HG02763 (cell line): ENCODE results near the gene YAF2.
A peak's percentile ranks its signal among the peaks of the same experiment; 100 is the strongest.
"Not testable (repeated sequence)": the region's sequence is repeated elsewhere in the genome, so short reads cannot be mapped to it uniquely, and the experiment has no call there.

ENCODE experiments used
- ATAC-seq: cut with Tn5 transposase; IDR thresholded peaks from one replicate; pipeline ENCODE4 v1.9.1; 2021; ENCODE audit warnings: mild to moderate bottlenecking, moderate library complexity; ENCODE audit not compliant: unreplicated experiment

Gene YAF2

GRCh38 chr12:42255221-42255865 lies 17.3 kb upstream of the YAF2 start:
- no peak for ATAC-seq

DNA sequence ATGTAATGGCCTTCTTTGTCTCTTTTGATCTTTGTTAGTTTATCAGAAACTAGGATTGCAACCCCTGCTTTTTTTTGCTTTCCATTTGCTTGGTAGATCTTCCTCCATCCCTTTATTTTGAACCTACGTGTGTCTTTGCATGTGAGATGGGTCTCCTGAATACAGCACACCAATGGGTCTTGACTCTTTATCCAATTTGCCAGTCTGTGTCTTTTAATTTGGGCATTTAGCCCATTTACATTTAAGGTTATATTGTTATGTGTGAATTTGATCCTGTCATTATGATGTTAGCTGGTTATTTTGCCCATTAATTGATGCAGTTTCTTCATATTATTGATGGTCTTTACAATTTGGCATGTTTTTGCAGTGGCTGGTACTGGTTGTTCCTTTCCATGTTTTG lies 14.6 kb upstream of the YAF2 start:
- not testable (repeated sequence) for ATAC-seq

DNA sequence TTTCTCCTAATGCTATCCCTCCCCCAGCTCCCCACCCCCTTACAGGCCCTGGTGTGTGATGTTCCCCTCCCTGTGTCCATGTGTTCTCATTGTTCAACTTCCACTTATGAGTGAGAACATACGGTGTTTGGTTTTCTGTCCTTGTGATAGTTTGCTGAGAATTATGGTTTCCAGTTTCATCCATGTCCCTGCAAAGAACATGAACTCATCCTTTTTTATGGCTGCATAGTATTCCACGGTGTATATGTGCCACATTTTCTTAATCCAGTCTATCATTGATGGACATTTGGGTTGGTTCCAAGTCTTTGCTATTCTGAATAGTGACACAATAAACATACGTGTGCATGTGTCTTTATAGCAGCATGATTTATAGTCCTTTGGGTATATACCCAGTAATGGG lies 11.0 kb upstream of the YAF2 start:
- ATAC-seq = not testable (repeated sequence)

DNA sequence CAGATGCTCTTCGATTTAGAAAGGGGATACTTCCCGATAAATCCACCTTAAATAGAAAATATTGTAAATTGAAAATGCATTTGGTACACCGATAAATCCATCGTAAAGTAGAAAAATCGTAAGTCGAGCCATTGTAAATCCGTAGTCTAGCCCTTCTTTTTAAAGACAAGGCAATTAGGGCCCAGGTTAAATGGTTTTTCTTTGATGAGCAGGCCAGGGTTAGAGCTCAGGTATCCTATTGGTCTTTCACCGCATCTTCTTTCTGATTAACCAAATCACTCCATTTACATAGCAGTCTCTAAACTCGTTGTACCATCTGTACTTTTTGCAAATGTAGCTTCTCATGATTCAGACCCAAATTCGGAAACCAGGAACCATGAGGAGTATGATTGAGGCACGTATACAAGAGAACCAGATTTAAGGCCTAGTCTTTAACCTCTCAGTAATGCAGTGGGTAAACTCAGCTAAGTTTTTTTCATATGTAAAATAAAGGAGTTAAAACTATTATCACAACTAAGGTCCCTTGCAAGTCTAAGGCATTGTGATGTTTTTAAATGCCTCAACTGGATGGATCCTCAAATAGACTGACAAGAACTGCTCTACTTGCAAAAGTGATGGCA lies 2.2 kb upstream of the YAF2 start:
- no peak for ATAC-seq

DNA sequence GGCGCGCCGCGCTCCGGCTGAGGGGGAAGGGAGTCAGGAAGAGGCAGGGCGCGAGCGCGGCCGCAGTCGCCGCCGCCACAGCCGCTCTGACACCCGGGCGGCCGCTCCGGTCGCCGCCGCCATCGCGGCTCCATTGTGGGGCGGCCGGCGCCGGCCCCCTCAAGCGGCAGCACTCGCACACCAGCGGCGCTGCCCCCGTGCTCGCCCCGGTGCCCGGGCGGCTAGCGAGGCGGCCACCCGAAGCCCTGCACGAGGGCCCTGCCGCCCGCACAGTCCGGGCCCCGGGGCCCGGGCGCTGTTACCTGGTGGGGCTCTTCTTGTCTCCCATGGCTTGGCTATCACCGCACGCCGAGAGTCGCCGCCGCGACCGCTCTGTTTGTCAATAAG lies 202 bp downstream of the YAF2 start:
- ATAC-seq = peak; percentile 29

GRCh38 chr12:42237052-42237852 lies 796 bp downstream of the YAF2 start:
- peak; percentile 71 for ATAC-seq

DNA sequence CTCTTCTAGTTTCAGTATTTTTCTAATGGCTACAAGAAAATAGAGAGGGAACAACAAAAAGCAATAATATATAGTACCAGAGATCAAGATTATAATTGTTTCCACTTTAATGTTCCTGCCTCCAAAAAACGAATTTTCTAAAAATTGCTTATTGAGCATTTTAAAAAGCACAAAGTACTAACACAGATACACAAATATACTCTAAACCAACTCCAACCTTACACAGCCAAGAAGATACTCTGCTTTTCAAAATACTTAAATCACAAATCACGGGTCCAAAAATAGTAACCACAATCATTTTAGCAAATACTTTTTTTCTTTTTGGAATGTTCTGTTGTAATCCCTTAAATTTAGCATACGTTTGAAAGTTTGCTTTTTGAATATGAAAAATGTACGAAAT lies 2.0 kb downstream of the YAF2 start:
- ATAC-seq = no peak

DNA sequence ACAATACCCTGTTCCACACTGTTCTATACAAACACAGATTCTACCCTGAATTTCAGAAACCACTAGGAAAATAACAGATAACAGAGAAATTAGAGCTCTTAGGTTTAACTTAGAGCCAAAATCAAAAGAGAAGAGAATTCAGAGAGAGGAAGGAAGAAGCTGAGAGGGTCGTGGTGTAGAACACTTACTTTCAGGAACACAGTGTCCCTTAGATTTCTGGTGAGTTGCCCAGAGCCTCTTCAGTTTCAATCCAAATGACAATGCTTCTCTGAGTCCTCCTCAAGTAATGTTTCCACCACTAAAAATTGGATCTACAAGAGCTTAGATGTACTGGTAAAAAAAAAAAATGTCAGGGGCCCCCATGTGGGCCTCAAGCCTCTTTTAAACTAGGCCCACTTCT lies 2.6 kb downstream of the YAF2 start:
- ATAC-seq = no peak

- ATAC-seq = no peak
Measured at GRCh38 chr12:42234970-42235369, 3.1 kb downstream of the YAF2 start.

GRCh38 chr12:42227525-42227924 lies 10.5 kb downstream of the YAF2 start:
- not testable (repeated sequence) for ATAC-seq

- ATAC-seq = not testable (repeated sequence)
Measured at GRCh38 chr12:42224501-42224900, 13.5 kb downstream of the YAF2 start.

- ATAC-seq = no peak
Measured at GRCh38 chr12:42222724-42223123, 15.3 kb downstream of the YAF2 start.

DNA sequence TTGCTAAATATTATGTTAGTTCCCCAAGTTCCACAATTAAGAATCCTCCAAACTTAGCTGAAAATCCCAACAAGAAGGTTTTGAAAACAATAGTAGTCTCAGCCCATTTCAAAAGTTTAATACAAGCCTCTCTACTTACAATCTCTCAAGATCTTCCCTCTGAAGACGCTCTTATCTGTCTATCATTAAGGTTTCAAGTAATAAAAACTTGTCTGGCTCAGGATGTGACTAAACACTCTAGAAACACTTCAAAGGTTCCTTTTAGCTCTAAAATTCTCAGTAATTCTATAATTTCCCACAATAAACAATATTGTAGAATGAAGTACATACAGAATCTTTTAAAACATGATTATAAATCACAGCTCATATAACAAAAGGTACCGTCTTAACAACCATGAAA lies 16.3 kb downstream of the YAF2 start:
- ATAC-seq = no peak

GRCh38 chr12:42217656-42218055 lies 20.4 kb downstream of the YAF2 start:
- no peak for ATAC-seq

DNA sequence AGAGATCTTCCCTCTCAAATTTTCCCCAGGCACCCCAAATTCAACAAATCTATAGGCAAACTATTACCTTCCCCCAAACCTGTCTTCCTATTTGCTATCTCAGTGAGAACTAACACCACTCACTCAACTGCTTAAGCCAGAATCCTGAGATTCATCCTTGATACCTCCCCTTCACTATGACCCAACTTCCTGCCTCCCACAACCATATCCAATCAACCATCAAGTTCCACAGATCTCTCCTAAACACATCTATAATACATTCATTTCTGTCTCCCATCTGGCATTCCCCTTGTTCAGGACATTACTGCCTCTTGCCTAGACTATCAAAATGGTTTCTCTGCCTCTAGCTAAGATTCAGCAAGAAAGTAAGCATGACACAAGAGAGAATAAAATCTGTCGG lies 21.3 kb downstream of the YAF2 start:
- no peak for ATAC-seq

DNA sequence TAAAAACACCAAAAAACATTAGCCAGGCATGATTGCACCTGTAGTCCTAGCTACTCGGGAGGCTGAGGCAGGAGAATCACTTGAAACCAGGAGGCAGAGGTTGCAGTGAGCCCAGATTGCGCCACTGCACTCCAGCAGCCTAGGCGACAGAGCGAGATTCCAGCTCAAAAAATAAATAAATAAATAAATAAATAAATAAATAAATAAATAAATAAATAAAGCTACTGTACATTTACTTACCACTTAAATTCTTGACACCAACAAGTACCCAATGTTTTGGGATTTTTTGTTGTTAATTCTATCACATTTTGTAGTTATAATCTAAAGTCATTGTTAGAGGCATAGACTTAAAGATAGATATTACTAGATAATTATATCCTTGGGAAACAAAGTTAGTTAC lies 22.3 kb downstream of the YAF2 start:
- not testable (repeated sequence) for ATAC-seq

- ATAC-seq = no peak
Measured at GRCh38 chr12:42213954-42214426, 24.1 kb downstream of the YAF2 start.

DNA sequence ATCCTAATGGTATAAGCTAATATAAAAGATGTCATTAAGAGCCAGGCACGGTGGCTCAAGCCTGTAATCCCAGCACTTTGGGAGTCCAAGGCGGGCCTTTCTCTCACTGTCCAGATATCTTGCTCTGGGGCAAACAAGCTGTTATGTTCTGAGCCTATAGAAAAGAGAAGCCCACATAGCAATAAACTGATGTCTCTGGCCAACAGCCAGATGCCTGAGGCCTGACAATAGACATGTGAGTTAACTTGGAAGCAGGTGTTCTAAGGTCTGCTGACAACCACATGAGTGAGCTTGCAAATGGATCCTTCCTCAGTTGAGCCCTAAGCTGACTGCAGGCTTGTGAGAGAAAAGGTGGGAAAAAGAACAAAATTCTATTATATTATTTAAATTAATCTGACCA lies 25.0 kb downstream of the YAF2 start:
- ATAC-seq = no peak

DNA sequence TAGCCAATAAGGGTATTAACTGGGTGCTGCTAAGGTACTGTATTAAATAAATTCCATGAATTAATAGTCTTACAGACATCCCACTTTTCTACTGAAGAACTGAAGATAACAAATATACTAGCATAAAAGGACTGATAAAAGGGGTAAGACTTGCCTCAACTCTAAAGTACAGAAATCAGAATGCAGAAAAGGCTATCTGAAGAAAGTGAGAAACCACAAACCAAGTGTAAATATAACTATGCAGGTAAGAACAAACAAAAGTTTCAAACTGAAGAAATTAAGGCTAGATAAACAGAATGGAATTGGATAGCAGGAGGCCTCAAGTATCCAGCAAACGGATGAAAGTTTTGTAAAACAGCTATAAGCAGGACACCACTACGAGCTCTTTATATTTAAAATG lies 29.5 kb downstream of the YAF2 start:
- ATAC-seq = no peak

- ATAC-seq = no peak
Measured at GRCh38 chr12:42204819-42205218, 33.2 kb downstream of the YAF2 start.

- no peak for ATAC-seq
Measured at GRCh38 chr12:42204362-42204761, 33.7 kb downstream of the YAF2 start.

GRCh38 chr12:42201063-42201462 lies 37.0 kb downstream of the YAF2 start:
- ATAC-seq = no peak
